GM19240 (cell line): ENCODE measurements around the gene PRKN.

ENCODE experiments used
- DNase-seq: peaks from one replicate; pipeline ENCODE4 v3.0.0; 2011; ENCODE audit warnings: low spot score; ENCODE audit not compliant: insufficient read length

The PRKN gene

GRCh38 chr6:161369339-161369738 lies 1358.2 kb downstream of the PRKN start:
- no peak for DNase-seq

GRCh38 chr6:161368514-161368913 lies 1359.1 kb downstream of the PRKN start:
- no peak for DNase-seq

- no peak for DNase-seq
Observed at GRCh38 chr6:161367472-161367871, 1360.1 kb downstream of the PRKN start.

- DNase-seq = no peak
Observed at GRCh38 chr6:161366301-161366923, 1361.2 kb downstream of the PRKN start.

GRCh38 chr6:161365633-161366032 lies 1361.9 kb downstream of the PRKN start:
- DNase-seq = no peak

GRCh38 chr6:161363286-161363685 lies 1364.3 kb downstream of the PRKN start:
- DNase-seq = no peak

- no peak for DNase-seq
Observed at GRCh38 chr6:161362266-161362665, 1365.3 kb downstream of the PRKN start.

- no peak for DNase-seq
Observed at GRCh38 chr6:161361529-161361928, 1366.0 kb downstream of the PRKN start.

GRCh38 chr6:161360520-161360919 lies 1367.0 kb downstream of the PRKN start:
- no peak for DNase-seq

- no peak for DNase-seq
Observed at GRCh38 chr6:161359618-161359945, 1368.0 kb downstream of the PRKN start.

- DNase-seq = no peak
Observed at GRCh38 chr6:161356167-161356854, 1371.3 kb downstream of the PRKN start.

- no peak for DNase-seq
Observed at GRCh38 chr6:161355696-161356095, 1371.9 kb downstream of the PRKN start.

- no peak for DNase-seq
Observed at GRCh38 chr6:161354956-161355355, 1372.6 kb downstream of the PRKN start.

- no peak for DNase-seq
Observed at GRCh38 chr6:161354276-161354840, 1373.2 kb downstream of the PRKN start.

- DNase-seq = no peak
Observed at GRCh38 chr6:161353208-161353613, 1374.4 kb downstream of the PRKN start.

GRCh38 chr6:161351858-161352257 lies 1375.7 kb downstream of the PRKN start:
- DNase-seq = no peak

GRCh38 chr6:161349886-161350285 lies 1377.7 kb downstream of the PRKN start:
- DNase-seq = no peak

- no peak for DNase-seq
Observed at GRCh38 chr6:161348628-161348994, 1379.0 kb downstream of the PRKN start.

GRCh38 chr6:161347988-161348627 lies 1379.5 kb downstream of the PRKN start:
- no peak for DNase-seq

- DNase-seq = no peak
Observed at GRCh38 chr6:161347125-161347524, 1380.4 kb downstream of the PRKN start.

GRCh38 chr6:161346717-161347116 lies 1380.8 kb downstream of the PRKN start:
- no peak for DNase-seq

GRCh38 chr6:161344626-161345025 lies 1382.9 kb downstream of the PRKN start:
- DNase-seq = no peak

GRCh38 chr6:161342039-161342438 lies 1385.5 kb downstream of the PRKN start:
- DNase-seq = no peak
